Measurements from ENCODE around the gene TAOK1.

TAOK1 gene

DNA sequence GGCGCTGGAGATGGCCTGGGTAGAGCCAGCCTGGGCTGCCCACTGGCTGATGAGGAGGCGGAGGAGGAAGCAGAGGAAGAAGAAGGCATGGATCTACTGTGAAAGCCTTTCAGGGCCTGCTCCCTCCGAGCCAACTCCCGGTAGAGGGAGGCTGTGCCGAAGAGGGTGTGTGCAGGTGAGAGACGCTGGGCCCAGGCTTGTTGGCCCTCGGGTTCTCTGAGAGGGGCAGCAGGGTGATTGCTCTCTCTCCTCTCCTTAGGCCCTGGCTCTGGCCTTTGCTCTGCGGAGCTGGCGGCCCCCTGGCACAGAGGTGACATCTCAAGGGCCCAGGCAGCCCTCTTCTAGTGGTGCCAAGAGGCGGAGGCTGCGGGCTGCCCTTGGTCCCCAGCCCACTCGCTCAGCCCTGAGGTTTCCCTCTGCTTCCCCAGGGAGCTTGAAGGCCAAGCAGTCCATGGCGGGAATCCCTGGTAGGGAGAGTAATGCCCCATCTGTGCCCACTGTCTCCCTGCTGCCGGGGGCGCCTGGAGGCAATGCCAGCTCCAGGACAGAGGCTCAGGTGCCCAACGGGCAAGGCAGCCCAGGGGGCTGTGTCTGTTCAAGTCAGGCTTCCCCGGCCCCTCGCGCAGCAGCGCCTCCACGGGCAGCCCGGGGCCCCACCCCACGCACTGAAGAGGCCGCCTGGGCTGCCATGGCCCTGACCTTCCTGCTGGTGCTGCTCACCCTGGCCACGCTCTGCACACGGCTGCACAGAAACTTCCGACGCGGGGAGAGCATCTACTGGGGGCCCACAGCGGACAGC, 181.9 kb downstream of the TAOK1 start:
- peak; percentile 10 to 46 (median 26) for DNase-seq

DNA sequence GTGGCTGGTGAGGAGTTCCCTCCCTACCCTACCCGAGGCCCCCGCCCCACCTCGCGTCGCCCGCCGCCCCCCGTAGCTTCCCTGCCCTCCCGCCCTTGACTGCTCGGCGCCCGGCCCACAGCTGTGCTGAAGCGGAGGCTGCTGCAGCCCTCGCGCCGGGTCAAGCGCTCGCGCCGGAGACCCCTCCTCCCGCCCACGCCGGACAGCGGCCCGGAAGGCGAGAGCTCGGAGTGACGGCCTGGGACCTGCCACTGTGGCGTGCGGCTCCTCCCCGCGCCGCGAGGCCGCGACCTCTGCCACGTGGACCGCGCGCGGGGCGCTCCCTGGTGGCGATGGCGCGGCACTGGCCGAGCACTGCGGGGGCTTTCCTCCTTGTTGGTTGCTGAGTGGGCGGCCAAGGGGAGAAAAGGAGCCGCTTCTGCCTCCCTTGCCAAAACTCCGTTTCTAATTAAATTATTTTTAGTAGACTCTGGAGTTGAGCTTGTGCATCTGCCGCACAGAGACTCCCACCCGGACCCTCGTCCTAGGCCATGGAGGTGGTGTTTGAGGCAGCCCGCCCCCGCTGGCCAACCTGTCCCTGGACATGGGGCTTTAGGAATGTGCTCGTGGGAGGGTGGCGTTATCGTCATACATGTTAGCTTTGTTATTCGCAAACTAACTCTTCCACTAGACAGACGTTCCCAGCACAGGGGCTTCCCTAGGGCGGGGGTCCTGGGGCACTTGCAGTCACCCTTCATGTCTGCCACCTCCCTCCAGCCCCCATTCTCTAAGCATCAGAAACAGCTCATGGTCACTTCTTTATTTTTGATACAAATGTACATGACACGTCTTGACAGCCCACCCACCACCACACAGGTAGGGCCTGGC, 182.8 kb downstream of the TAOK1 start:
- DNase-seq, result peak; percentile 81 to 91 (median 86)

DNA sequence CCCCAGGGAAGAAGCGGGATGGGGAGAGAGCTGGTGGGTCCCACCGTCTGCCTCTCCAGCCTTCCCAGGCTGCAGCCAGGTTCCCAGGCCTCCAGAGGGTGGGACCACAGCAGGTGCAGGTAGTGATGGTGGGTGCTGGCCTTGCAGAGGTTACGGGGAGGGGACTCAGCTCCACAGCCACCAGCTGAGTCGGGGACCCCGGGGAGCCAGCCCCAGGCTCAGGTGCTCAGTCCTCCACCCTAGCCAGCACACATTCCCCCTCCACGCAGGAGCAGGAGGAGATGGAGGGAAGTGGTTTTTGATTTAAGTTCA, 183.4 kb downstream of the TAOK1 start:
- DNase-seq, result no peak

DNA sequence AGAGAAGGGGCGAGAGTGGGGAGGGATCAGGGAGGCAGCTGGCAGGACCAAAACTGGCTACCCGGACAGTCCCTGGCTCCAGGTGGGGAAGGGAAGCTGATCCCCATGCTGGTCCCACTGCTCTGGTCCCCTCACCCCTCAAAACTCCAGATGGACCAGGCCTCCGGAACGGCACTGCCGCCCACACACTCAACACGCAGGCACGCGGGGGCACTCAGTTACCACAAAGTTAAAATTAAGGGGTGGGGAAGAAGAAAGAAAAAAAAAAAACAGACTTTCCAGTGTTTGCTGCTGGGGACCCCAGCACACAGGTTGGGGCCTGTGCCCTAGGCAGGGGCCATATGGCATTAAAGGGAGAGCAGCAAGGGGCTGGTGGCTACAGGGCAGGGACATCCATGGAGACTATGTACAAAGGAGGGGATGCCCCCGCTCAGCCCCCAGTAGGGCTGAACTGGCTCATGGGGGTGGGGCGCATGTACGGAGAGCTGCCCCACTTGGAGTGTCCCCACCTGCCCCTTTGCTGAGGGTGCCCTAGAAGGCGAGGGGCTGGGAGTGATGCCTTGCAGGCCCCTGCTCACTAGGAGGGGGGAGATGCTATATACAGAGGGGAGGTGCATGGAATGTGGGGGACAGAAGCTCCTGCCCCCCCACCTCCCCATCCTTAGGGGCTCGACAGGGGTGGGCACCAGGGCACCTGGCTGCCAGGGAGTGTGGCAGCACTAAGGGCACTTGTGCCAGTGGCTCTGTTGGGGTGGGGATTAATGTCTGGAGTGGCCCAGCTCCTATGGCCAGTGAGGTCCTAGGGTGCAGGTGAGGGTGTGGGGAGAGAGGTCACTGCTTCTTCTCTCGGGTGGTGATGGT, 183.9 kb downstream of the TAOK1 start:
- DNase-seq, result no peak

DNA sequence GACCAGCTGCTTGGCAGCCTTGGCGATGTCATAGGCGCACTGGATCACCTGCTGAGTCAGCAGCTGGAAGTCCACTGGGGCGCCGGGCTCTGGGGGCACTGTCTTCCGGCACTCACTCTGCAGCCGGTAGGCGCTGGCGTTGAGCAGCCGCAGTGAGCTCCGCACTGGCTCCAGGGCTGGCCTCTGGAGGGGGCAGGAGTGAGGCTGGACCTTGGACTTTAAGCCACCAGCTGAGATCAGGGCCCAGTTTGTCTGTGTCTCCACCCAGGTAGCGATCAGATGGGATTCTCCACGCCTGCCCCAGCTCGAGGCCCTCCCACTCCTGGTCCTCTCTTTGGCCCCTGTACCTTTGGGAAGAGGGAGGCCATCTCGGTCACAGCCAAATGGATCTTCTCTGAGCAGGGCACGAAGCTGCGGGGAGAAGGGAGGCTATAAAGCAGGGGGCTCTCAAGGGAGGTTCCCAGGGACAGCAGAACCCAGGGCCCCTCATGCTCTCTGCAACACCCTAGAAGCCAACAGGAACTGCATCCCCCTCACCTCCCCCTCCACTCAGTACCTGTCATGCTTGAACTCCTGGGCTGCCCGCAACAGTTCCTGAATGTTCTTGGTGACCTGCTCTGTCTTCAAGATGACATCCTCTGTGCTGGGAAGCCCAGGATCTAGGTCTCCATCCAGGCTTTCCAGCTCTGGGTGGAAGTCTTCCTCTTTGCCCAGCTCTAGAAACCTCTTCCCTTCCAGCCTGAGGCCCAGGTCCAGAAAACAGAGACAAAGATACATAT, 184.8 kb downstream of the TAOK1 start:
- no peak for DNase-seq

DNA sequence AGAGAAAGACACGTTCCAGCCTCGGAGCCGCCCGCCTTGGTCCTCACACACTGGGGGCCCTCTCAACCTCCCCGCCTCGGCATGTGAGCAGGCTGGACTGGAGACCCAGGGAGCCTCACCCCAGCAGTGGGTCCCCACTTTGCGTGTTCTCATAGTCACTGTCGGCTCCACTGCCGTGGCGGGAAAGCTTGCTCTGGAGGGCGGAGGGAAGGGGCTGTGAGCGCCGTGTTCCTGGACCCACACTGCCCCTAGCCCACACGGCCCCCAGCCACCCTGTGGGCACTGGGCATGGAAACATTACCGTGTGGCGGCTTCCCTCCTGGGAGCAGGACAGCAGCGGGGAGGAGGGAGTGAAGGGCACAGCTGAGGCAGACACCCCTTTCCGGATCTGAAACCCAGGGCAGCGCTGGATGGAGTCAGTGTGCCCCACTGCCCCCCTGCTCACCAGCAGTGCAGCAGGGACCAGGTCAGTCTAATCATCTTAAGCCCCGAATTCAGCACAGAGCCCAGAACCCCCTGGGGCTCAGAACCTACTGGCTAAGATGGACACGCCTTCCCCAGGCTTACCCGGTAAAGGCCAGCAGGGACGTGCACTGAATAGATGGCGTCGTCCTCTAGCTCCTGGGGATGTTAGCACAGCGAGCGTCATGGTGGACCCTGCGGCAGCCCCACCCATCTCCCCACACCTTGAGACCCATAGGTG, 185.5 kb downstream of the TAOK1 start:
- no peak for DNase-seq

DNA sequence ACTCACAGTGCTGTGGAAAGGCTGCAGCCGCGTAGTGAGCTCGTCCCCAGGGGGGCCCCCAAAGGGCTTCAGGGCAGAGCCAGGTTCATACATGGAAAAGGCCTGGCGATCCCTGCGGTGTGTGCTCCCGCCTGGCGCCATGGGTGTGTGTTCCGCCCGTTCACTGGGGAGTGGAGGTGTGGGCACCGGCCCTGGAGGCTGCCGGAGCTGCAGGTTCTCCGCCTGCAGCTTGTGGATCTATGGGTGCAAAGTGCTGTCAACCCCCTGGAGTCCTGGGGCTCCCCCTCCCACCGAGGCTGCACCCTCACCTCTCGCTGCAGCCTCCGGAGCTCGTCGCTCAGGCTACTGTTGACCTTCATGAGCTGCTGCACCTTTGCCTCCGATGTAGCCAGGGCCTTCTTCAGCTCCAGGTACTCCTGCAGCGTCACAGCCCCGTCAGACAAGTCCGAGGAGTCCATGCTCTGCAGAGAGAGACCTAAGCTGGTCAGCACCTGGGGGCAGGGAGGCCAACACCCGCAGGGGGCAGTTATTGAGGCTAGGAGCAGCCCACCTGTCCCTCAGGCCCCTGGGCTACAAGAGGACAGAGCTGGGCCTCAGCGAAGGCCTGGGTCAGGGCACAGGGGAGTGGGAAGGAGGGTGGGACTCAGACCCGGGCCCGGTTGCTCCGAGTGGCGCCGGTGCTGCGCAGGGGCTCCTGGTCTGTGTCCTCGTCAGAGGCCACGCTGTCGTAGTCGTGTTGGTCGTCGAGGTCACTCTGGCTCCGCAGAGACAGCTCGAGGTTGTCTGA, 186.2 kb downstream of the TAOK1 start:
- no peak for DNase-seq

DNA sequence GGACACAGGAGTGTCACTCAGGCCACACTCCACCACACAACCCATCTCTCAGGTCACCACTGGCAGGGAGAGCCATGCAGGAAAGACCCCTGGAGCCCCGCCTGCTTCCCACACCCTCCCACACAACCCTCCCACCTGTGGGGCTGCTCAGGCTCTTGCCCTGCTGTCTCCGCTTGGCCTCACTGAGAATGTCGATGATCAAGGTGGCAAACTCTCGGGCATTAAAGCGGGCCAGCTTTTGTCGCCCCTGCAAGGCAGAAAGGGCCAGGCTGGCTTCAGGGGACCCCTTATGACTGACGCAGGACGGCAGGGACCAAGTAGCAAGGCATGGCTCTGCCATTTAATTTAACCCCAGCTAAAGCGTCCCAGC, 186.8 kb downstream of the TAOK1 start:
- DNase-seq, result no peak

DNA sequence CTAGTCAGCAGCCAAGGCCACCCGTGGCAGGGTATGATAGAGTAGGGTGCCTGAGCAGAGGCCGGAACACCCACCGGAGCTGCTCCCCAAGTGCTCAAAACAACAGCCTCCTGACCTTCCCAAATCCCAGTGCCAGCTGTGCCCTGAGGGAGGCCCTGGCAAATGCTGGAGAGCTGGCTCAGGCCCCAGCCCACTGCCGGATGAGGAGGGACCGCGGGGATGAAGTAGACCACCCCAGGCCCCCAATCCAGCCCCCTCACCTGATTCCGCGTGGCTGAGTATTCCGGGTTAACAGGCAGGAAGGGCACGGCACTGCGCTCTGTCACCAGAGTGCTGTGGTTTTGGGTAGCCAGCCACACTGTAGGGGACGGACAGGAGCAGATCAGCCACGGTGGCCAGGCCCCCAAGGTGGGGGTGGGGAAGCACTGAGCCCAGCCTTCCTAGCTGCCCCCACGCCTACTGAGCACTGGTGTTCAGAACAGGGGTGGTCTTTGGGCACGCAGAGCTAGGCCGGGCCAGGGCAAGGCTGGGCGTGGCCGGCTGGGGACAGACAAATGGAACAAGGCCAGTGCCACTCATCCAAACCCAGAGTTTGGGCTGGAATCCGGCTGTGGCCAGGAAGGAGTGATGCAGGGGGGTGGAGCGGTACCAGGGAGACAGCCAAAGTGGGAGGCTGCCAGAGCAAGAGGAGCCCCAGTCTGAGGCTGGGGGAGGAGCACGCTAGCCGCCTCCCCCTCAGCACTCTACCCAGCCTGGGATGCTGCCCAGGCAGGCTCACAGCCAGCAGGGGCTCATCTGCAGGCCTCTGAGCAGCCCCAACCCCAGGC, 187.4 kb downstream of the TAOK1 start:
- no peak for DNase-seq

DNA sequence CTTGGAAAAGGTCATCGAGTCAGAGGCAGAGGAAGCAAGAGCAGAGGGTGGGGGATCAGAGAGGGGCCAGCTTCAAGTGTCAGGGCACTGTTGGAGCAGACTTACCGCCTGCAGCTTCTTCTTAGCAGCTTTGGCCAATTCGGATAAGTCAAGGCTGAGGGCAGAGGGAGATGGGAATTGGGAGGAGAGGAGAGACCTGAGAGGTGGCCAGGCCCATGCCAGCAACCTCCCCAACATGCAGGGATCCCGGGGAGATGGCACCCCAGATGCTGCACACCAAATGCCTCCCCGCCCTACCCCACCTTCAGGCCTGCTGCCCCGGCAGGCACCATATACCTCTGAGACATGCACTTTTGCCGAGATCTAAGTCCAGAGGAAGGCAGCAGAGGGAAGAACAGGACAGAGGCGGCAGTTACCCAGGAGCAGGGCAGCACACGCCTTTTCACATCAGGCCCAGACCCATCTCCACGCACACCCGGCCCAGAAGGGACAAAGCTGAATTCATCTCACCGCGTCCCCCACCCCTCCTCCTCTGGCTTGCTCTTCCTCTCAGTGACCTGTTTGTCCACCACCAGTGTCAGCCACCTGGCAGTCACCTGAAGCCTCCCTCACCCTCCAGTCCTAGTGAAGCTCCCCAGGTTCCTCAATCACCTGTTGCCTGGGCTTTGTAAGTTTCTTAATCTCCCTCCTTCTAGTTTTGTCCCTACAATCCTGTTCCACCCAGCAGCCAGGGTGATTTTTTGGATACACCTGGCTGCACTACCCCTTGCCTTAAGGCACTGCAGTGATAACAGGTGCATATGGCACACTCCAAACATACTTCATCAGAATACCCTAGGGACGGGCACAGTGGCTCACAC, 188.7 kb downstream of the TAOK1 start:
- DNase-seq, result no peak

DNA sequence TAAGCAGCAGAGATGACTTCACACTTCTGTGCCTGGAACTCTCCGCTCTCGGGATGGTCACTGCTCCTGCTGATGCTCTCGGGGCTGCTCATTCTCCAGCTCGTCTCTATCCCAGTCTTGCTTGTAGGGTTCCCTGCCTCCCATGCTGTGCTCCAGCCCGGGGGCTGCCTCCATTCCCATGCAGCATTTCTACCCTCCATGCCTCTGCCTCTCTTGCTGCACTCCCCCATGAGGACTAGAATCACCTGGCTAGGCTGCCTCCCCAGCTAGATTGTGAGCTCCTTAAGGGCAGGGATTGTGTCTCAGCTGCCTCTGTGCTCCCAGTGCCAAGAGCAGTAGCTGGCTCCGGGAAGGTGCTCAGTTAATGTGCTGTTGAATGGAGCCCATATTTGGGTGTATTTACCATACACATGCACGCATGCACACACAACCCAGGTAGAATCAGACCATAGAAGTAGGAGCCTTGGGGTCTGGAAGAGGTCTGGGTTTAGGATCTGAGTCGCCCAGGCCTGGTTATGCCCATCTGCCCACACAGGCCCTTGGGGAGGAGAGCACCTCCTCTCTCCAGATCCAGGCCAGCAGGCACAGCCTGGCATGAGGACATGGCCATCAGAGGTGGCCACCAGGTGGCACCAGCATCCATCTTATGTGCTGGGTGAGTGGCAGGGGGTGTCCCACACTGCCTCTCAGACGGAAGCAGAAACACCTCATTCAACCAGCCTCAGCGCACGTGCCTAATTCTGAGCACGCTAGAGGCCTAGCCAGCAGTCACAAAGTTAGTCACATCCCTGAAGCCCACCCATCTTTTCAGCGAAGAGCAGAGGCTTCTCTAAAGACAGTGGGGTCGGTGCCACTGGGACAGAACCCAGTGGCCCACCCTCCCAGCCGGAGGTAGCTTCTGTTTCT, 190.0 kb downstream of the TAOK1 start:
- DNase-seq, result peak; percentile 91 to 93 (median 92)

DNA sequence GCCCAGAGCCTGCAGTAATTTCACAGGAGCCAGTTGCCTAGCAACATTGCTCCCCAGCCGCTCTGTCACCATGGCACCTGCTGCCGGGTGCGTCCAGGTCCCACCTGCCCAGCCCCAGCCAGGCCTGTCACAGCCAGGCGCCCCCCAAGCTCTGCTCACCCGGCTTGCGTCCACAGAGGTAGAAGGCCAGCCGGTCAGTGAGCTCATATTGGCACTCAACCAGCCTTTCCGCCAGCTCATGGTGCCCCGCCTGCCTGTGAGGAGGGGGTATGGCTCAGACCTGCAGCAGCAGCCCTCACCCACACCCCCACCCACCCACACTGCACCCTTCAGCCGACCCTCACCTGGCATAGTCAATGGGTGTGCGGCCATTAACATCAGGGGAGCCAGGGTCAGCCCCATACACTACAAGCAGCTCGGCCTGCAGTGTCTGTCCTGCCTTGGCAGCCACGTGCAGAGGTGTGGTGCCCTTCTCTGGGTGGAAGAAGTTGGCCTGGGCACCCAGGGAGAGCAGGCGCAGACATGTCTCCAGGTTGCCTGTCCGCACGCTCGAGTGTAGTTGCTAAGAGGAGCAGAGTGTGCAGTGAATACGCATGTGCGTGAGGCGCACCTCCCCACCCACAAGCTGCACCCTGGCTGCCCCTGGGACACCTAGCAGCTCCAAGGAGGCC, 191.6 kb downstream of the TAOK1 start:
- no peak for DNase-seq

DNA sequence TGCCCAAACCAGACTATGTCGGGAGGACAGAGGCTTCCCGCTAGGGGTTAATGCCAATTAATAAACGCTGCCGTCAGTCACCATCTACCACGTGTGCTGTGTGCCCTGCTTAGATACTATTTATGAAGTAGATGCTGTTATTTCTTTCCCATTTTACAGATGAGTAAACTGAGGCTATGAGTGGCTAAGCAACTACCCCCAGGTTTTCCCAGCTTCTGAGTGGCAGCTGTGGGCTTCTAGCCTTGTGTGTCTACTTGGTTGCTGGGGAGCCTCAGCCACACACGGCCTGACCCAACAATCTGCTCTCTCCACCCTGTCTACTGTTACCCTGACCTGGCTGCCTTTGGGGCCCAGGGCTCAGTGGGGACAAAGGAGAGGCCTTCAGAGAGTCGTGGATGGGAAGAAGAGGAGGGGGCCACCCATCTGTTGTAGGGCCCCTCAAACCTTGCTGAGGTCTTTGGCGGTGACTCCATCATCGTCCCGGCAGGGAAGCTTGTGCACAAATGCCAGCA, 192.1 kb downstream of the TAOK1 start:
- DNase-seq, result no peak

DNA sequence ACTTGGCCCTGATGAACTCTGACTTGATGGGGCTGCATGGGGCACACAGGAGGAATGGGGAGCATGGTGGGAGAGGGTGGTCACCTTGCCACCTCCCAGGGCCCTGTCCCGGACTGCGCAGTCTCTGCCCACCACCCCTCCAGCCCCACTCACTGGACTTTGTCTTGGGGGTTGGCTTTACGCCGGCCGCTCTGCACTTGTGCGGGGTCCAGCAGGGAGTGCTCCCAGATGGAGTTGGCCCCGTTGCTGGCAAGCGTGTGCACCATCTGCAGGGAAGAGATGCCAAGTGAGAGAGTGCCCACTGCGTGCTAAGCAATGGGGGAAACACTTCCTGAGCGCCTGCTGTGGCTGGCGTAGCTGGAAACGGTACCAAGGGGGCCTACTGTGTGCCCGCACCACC, 192.6 kb downstream of the TAOK1 start:
- DNase-seq, result no peak

DNA sequence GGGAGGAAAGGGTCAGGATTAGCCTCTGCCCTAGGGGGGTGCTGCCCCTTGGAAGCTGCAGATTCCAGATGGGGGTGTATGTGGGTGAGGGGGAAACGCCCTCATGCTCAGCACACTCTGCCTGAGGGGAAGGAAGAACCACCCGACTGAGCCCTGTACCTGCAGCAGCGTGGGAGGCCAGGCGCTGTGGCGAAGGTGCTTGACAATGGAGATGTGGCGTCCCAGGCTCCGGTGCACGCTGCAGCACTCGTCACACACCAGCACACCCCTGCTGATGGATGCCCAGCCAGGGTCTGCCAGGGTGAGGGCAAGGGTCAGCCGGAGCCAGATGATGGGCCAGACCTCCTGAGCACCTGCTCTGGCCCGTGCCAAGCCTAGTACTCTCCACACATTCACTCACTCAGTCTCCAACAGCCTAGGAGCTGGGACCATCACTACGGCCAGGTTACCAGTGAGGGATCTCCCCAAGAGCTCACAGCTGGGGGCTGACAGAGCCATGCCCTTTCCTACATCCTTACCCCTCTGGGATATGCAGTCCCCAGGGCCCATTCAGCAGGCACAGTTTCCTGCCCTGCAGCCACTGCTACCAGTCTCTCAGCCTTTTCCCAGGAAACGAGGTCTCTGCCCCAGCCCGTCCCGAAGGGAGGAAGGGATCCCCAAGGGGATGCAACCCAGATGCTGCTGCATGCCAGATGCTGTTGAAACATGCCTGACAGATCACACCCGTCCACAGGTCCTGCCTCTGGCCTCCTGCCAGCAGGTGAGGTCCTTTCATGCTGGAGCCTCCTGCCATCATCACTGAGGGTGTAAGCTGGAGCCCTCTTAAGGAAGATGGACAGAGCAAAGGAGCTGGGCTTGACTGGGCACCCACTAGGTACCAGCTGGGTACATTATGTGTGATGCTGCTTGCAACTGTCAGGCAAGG, 193.4 kb downstream of the TAOK1 start:
- no peak for DNase-seq
